ENCODE results near the gene WNT10A. TPM values are rescaled to one million over a fixed set of nuclear protein-coding genes. Genes with fewer than 3 reads are reported as not detected.

Gene WNT10A
- total and polyA plus RNA-seq, 2 donors from 2014 or later: 1.1 to 10.2 TPM

- Histone ChIP-seq H3K9me3 (ENCODE audit: control insufficient read depth in 2 of 3, insufficient read depth in 1 of 3, low read length in 3 of 3) (no peaks in the 10 kb centered on the region), H3K4me3 (ENCODE audit: low read length in 3 of 3) (no peak overlapping the region), H3K27ac (ENCODE audit: low read depth in 2 of 2, low read length in 2 of 2) (no peak overlapping the region), H3K4me1 (ENCODE audit: control insufficient read depth in 2 of 3, insufficient read depth in 2 of 3, low read depth in 1 of 3, low read length in 3 of 3) (peaks cover 0 to 12% (median 4%) of the 10 kb centered on the region in 3 donors), H3K27me3 (ENCODE audit: control insufficient read depth, insufficient read depth, low read length) (peaks cover 28% of the 10 kb centered on the region), H3K9ac (ENCODE audit: low read length in 3 of 3) (no peak overlapping the region), H3K36me3 (ENCODE audit: control insufficient read depth in 2 of 3, insufficient read depth in 3 of 3, low read length in 3 of 3) (no peaks in the 10 kb centered on the region)
- intact Hi-C loops (cut with DNase I): no loop called here
- FAIRE-seq: no peak
- no peak for DNase-seq
- TF ChIP-seq, protein P1, sequence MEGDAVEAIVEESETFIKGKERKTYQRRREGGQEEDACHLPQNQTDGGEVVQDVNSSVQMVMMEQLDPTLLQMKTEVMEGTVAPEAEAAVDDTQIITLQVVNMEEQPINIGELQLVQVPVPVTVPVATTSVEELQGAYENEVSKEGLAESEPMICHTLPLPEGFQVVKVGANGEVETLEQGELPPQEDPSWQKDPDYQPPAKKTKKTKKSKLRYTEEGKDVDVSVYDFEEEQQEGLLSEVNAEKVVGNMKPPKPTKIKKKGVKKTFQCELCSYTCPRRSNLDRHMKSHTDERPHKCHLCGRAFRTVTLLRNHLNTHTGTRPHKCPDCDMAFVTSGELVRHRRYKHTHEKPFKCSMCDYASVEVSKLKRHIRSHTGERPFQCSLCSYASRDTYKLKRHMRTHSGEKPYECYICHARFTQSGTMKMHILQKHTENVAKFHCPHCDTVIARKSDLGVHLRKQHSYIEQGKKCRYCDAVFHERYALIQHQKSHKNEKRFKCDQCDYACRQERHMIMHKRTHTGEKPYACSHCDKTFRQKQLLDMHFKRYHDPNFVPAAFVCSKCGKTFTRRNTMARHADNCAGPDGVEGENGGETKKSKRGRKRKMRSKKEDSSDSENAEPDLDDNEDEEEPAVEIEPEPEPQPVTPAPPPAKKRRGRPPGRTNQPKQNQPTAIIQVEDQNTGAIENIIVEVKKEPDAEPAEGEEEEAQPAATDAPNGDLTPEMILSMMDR (IDR thresholded peaks at IDR 0.05; ENCODE audit: borderline replicate concordance, extremely low read depth, insufficient read depth): no peak
Measured at GRCh38 chr2:218882461-218882816, 1.8 kb downstream of the WNT10A start.

GRCh38 chr2:218882866-218883366, 2.3 kb downstream of the WNT10A start:
- no peaks in the 10 kb centered on the region for H3K36me3 ChIP-seq (ENCODE audit: control insufficient read depth in 2 of 3, insufficient read depth in 3 of 3, low read length in 3 of 3)
- no peaks in the 10 kb centered on the region for H3K9me3 ChIP-seq (ENCODE audit: control insufficient read depth in 2 of 3, insufficient read depth in 1 of 3, low read length in 3 of 3)
- H3K27ac ChIP-seq (ENCODE audit: low read depth in 2 of 2, low read length in 2 of 2): no peak overlapping the region
- DNase-seq: peak in 1 of 5 donors; percentile 58
- no peak overlapping the region for H3K4me3 ChIP-seq (ENCODE audit: low read length in 3 of 3)
- H3K9ac ChIP-seq (ENCODE audit: low read length in 3 of 3): no peak overlapping the region
- no peak for FAIRE-seq
- peaks cover 0 to 12% (median 4%) of the 10 kb centered on the region in 3 donors for H3K4me1 ChIP-seq (ENCODE audit: control insufficient read depth in 2 of 3, insufficient read depth in 2 of 3, low read depth in 1 of 3, low read length in 3 of 3)
- intact Hi-C loops (cut with DNase I): no loop called here
- peaks cover 28% of the 10 kb centered on the region for H3K27me3 ChIP-seq (ENCODE audit: control insufficient read depth, insufficient read depth, low read length)
- TF ChIP-seq, protein P1 (IDR thresholded peaks at IDR 0.05; ENCODE audit: borderline replicate concordance, extremely low read depth, insufficient read depth): no peak

DNA sequence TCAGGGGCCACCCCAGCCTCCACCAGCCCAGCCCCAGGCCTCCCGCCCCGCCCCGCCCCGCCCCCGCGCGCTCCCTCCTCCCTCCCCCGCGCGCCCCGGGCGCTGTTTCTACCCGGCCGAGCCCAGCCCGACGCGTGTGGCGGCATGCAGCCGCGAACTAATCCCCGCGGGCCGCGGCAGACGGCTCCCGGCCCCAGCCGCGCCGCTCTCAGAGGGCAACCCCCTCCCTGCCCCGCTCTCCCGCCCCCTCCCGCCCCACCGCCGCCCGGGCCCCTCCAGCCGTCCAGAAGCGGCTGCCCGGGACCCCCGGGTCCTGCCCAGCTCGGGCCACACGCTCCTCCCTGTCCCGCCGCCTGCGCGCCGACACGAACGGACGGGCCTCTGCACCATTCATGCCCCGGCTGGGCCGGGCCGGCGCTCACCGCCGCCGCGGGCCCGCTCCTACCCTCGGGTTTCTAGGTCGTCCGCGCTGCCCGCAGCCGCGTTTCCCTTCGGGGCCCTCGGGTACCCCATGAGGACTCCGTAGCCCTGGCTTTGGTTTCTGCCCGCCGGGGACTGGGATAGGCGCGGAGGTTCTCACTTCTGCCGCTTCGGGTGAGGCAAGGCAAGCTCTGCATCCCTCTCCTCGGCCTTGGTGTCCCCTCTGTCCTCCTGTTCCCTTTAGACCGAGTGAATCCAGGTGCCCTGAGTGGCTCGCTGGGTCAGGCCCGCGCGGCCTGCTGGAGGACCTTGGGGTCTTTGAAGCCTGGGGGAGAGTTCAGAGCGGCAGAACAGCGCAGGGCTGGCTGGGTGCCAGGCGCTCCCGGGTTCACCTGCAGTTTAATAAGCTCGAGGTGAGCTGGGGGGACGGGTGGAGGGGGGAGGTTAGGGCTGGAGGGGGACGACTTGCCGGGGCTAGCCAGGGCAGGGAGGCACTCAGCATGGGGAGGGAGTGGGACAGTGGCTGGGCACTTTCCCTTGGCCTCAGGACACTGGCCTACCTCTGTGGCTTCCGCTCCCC, 3.1 kb downstream of the WNT10A start:
- intact Hi-C loops (cut with DNase I): no loop called here
- Histone ChIP-seq H3K27me3 (ENCODE audit: control insufficient read depth, insufficient read depth, low read length) (peaks cover 28% of the 10 kb centered on the region), H3K9ac (ENCODE audit: low read length in 3 of 3) (peak overlapping the region in 1 of 3 donors; percentile 19), H3K9me3 (ENCODE audit: control insufficient read depth in 2 of 3, insufficient read depth in 1 of 3, low read length in 3 of 3) (no peaks in the 10 kb centered on the region), H3K4me3 (ENCODE audit: low read length in 3 of 3) (no peak overlapping the region), H3K4me1 (ENCODE audit: control insufficient read depth in 2 of 3, insufficient read depth in 2 of 3, low read depth in 1 of 3, low read length in 3 of 3) (peaks cover 0 to 12% (median 4%) of the 10 kb centered on the region in 3 donors), H3K36me3 (ENCODE audit: control insufficient read depth in 2 of 3, insufficient read depth in 3 of 3, low read length in 3 of 3) (no peaks in the 10 kb centered on the region), H3K27ac (ENCODE audit: low read depth in 2 of 2, low read length in 2 of 2) (no peak overlapping the region)
- FAIRE-seq (no peak), DNase-seq (peak in 4 of 5 donors; percentile 49 to 84 (median 56))
- TF ChIP-seq, protein P1 (IDR thresholded peaks at IDR 0.05; ENCODE audit: borderline replicate concordance, extremely low read depth, insufficient read depth): no peak
